Lower lobe of right lung (tissue), 2 donors: Measurements from ENCODE around the gene ACSM3. TPM values are rescaled to one million over a fixed set of nuclear protein-coding genes. Genes with fewer than 3 reads are reported as not detected.

Experiments
- ATAC-seq, 2 donors: fragments of 200-7000 bp; cut with Tn5 transposase; one replicate each; pipeline ENCODE4 v1.9.1; 2020 to 2022; ENCODE audit warnings: mild to moderate bottlenecking in 2 of 2, moderate library complexity in 2 of 2
- DNase-seq: peaks from one replicate; pipeline ENCODE4 v3.0.0-alpha.2; 2020
- H3K27ac ChIP-seq: fragments of 200-600 bp; one replicate; pipeline ENCODE4 v1.8.0; 2022
- H3K27me3 ChIP-seq: fragments of 200-600 bp; one replicate; pipeline ENCODE4 v1.8.0; 2022; ENCODE audit warnings: low read depth
- H3K36me3 ChIP-seq: fragments of 200-600 bp; one replicate; pipeline ENCODE4 v1.8.0; 2022; ENCODE audit warnings: mild to moderate bottlenecking
- H3K4me1 ChIP-seq: fragments of 200-600 bp; one replicate; pipeline ENCODE4 v1.8.0; 2022
- H3K4me3 ChIP-seq: fragments of 200-600 bp; one replicate; pipeline ENCODE4 v1.8.0; 2022; ENCODE audit warnings: mild to moderate bottlenecking
- H3K9me3 ChIP-seq: fragments of 200-600 bp; one replicate; pipeline ENCODE4 v1.8.0; 2022
- CTCF ChIP-seq: fragments of 200-600 bp; IDR thresholded peaks from one replicate; pipeline ENCODE4 v1.8.0; 2022; ENCODE audit warnings: antibody characterized with exemption, mild to moderate bottlenecking
- intact Hi-C: fragments of 100-400 bp; cut with DNase I; formaldehyde crosslinking; loops from one replicate; pipeline ENCODE4 v1.11.0; 2022
- total RNA-seq: library from RNA; stranded (reverse); fragmentation: NEBNext Ultra II Directional; extraction: Animal tissue kit (Norgen Biotek cat#: 25700); gene quantifications from one replicate; pipeline ENCODE4 v1.2.1, GENCODE V29; 2021
- donor health status: DM: no; HTN: yes; CAD: no; lungs with severe emphysema.

Gene ACSM3
- total RNA-seq, 1 donor from 2014 or later: 25.2 TPM

GRCh38 chr16:20807862-20808261 lies 44.0 kb downstream of the ACSM3 start:
- H3K36me3 ChIP-seq: no peaks in the 10 kb centered on the region
- no peaks in the 10 kb centered on the region for H3K9me3 ChIP-seq
- intact Hi-C loops: no loop called here
- H3K4me1 ChIP-seq: peaks cover 15% of the 10 kb centered on the region
- H3K27me3 ChIP-seq: no peaks in the 10 kb centered on the region
- ATAC-seq (no peak), DNase-seq (no peak)
- H3K4me3 ChIP-seq: no peak overlapping the region
- no peak overlapping the region for H3K27ac ChIP-seq
- no peak for TF ChIP-seq CTCF

- Histone ChIP-seq H3K27me3 (no peaks in the 10 kb centered on the region), H3K36me3 (peaks cover 5% of the 10 kb centered on the region), H3K9me3 (no peaks in the 10 kb centered on the region), H3K4me3 (no peak overlapping the region), H3K4me1 (peaks cover 7% of the 10 kb centered on the region), H3K27ac (no peak overlapping the region)
- ATAC-seq: no peak
- intact Hi-C loops: no loop called here
- DNase-seq: no peak
- TF ChIP-seq CTCF: no peak
These were observed 48.1 kb downstream of the ACSM3 start for GRCh38 chr16:20811889-20812439.

- intact Hi-C loops: no loop called here
- no peak for DNase-seq
- H3K27ac ChIP-seq: no peak overlapping the region
- H3K9me3 ChIP-seq: no peaks in the 10 kb centered on the region
- ATAC-seq: no peak
- peaks cover 1% of the 10 kb centered on the region for H3K4me1 ChIP-seq
- H3K36me3 ChIP-seq: peaks cover 5% of the 10 kb centered on the region
- no peaks in the 10 kb centered on the region for H3K27me3 ChIP-seq
- TF ChIP-seq CTCF: no peak
- H3K4me3 ChIP-seq: no peak overlapping the region
These were observed 48.7 kb downstream of the ACSM3 start for GRCh38 chr16:20812510-20812909.

- no peak for DNase-seq
- no peak for ATAC-seq
These were observed 51.0 kb downstream of the ACSM3 start for GRCh38 chr16:20814784-20815183.

GRCh38 chr16:20818929-20819585 lies 55.2 kb downstream of the ACSM3 start:
- Histone ChIP-seq H3K4me3 (no peak overlapping the region), H3K27ac (no peak overlapping the region), H3K9me3 (no peaks in the 10 kb centered on the region), H3K36me3 (peaks cover 5% of the 10 kb centered on the region), H3K4me1 (no peaks in the 10 kb centered on the region), H3K27me3 (no peaks in the 10 kb centered on the region)
- TF ChIP-seq CTCF: no peak
- ATAC-seq (no peak), DNase-seq (no peak)
- intact Hi-C loops: no loop called here

More at GRCh38 chr16:20814784-20815183, 51.0 kb downstream of the ACSM3 start:
- H3K27ac ChIP-seq: no peak overlapping the region
- peaks cover 5% of the 10 kb centered on the region for H3K36me3 ChIP-seq
- H3K4me3 ChIP-seq: no peak overlapping the region
- H3K9me3 ChIP-seq: no peaks in the 10 kb centered on the region
- intact Hi-C loops: no loop called here
- TF ChIP-seq CTCF: no peak
- no peaks in the 10 kb centered on the region for H3K4me1 ChIP-seq
- no peaks in the 10 kb centered on the region for H3K27me3 ChIP-seq
